Activated gamma-delta T cell treated with anti-CD3 and anti-CD28 coated beads, Interleukin-2, amount 50 U/mL, for 16 hours (primary cell): Measurements from ENCODE around the gene CHST4.
"Not testable (repeated sequence)": the region's sequence is repeated elsewhere in the genome, so short reads cannot be mapped to it uniquely, and the experiment has no call there.

Source experiments
- DNase-seq: peaks from one replicate; pipeline ENCODE4 v3.0.0-alpha.2; 2020; ENCODE audit warnings: low read depth

The CHST4 gene

DNA sequence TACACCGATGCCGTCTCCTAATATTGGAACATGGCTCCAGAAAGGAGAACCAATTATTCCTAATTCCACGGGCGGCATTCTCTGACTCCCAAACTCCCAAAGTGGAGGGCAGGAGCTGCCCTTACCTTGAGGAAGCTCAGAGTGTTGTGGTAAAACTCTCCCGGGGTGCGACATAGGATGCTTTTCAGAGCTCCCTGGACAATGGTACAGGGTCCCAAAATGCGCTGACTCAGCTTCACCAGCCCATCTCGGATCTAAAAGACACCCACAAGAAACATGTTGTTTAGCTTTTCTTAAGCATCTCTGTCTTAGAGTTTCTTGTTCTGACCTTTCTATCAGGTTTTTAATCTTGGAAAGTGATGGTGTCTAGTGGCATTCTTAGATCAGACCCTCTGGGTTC lies 43.9 kb downstream of the CHST4 start:
- no peak for DNase-seq

DNA sequence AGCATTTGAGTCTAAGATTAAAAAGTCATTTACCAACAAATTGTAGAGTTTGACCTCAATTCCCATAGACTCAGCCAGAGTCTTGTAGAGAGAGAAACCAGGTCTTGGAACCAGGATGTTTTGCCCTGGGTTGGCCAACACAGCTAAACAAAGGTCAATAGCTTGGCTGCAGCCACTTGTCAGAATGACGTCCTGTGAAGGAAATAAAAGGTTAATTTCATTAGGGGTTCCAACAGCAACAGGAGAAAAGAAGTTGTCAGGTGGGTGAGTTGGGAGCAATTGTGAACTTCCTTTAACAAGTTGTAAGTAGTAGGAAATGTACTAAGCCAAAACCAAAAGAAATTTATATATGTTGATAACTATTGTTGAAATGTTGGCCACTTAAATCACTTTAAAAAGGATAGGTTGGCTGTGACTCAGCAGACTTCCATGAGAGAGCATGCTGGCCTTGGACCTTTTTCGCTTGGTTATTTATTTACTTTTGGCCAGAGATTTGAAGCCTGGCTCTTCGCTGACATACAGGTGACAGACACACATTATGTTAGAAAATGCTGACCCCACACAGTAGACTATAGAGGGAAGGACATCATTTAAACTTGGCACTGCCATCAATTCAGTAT lies 46.4 kb downstream of the CHST4 start:
- DNase-seq = no peak

DNA sequence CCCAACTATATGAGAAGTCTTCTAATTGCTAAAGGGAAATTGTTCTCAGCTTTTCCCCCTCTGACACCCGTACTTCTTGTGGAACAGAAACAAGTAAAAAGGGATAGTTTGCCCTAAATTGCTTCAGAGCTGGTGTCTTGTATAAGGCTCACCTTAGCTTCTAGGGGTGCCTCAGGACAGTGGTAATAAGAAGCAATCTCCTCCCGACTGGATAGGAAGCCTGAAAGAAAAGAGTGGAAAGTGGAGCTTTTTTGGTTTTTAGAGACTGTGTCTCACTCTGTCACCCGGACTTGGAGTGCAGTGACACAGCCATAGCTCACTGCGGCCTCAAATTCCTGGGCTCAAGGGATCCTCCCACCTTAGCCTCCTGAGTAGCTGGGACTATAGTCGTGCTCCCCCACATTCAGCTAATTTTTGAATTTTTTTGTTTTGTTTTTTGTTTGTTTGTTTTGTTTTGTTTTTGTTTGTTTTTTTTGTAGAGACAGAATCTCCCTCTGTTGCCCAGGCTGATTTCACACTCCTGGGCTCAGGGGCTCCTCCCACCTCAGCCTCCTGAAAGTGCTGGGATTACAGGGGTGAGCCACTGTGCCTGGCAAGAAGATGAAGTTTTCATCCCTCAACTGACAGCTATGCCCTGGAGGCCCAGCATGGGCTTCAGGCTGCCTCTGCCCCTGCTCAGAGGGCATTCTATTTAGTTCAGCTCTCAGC lies 47.3 kb downstream of the CHST4 start:
- no peak for DNase-seq

DNA sequence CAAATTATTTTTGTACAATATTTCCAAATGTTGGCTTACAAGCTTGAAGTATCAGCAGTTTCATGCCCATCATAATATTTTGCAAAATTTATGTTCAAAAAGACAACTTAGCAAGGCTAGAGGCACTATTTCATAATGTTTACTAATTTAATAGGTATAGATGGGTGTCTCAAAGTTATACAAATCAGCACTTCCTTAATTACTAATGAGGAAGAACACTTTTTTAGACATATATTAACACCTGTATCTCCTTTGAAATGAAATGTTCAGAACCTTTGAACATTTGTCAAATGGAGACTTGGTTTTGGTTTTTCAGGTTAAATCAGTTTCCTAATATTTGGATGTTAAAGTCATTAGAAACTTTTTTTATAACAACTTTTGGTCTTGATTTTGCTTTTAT lies 48.5 kb downstream of the CHST4 start:
- DNase-seq = no peak

DNA sequence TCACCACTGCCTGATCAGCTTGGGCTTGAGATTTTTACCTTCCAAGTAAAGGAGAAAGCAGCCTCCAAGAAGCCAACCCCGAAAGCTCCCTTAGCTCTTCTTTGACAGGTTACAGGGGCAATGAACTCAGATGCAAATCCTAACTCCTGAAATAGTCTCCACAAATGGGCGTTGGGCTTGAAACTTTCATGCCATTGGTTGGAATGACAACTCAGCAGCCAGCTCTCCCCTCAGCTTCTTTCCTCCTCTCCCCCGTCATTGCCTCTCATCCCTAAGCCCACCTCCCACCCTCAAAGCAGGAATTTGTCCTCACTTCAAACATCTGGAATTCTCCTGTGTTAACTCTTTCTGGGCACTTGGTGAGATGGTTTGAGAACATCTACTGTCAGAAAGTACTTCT lies 50.7 kb downstream of the CHST4 start, which contains the start of gene TAT:
TSS of gene TAT (minus strand) at position 122 of the 400 bp plus-strand sequence. CDS start 677 bp downstream, outside the sequence.
- no peak for DNase-seq

DNA sequence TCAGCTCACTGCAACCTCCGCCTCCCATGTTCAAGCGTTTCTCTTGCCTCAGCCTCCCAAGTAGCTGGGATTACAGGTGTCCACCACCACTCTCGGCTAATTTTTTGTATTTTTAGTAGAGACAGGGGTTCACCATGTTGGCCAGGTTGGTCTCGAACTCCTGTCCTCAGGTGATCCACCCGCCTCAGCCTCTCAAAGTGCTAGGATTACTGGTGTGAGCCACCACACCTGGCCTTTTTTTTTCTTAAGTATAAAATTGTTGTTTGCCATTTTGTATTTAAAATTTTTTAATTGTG lies 56.3 kb downstream of the CHST4 start:
- not testable (repeated sequence) for DNase-seq

DNA sequence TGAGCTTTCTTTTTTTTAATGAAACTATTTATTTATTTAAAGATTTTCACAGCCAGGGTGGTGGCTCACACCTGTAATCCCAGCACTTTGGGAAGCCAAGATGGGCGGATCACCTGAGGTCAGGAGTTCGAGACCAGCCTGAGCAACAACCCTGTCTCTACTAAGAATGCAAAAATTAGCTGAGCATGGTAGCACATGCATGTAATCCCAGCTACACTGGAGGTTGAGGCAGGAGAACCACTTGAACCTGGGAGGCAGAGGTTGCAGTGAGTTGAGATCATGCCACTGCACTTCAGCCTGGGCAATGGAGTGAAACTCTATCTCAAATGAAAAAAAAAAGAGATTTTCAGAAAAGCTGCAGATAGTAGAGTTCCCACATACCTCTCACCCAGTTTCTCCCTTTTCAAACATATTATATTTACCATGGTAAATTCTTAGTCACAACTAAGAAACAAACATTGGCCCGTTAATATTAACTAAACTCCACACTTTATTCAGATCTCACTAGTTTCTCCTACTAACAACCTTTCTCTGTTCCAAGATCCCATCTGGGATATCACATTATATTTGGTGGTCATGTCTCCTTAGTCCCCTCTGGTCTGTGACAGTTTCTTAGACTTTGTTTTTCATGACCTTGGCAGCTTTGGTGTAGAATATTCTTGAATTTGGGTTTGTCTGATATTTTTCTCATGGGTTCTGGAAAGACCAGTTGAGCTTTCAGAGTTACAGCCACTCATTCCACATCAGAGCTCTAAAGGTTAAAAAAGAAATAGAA lies 58.5 kb downstream of the CHST4 start:
- no peak for DNase-seq

DNA sequence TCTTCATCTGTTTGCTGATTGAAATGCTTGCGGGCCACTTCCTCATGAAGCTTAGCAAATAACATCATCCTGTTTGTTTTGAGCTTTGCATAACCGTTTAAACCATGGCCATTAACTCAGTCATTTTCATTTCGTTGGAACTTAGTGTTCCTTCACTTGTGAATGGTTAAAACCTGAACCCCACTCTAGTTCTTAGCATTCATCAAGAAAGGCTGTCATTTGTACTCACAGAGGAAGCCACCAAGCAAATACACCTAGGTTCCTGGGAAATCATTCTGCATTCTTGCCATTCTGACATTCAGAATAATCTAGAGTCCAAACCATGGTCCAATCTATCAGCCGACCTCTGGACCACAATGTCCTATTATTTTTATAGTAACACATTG lies 59.1 kb downstream of the CHST4 start:
- DNase-seq = no peak
